ENCODE data around the gene CCDC146.
A peak's percentile ranks its signal among the peaks of the same experiment; 100 is the strongest.

CCDC146 gene

GRCh38 chr7:77248154-77248553 is 125.7 kb downstream of the CCDC146 start:
- no peak overlapping the region for H3K4me3 ChIP-seq (ENCODE audit: low read depth, low read length)
- TF ChIP-seq CTCF (conservative IDR thresholded peaks at IDR 0.05; ENCODE audit: low read depth, low read length) = no peak

GRCh38 chr7:77252506-77252905 is 130.1 kb downstream of the CCDC146 start:
- DNase-seq (ENCODE audit: low read depth) = no peak
- H3K4me3 ChIP-seq (ENCODE audit: low read depth, low read length) = no peak overlapping the region
- TF ChIP-seq CTCF (conservative IDR thresholded peaks at IDR 0.05; ENCODE audit: low read depth, low read length) = no peak

More at GRCh38 chr7:77248154-77248553, 125.7 kb downstream of the CCDC146 start:
- DNase-seq (ENCODE audit: low read depth) = no peak

- DNase-seq (ENCODE audit: low read depth) = peak; percentile 51
- no peak for TF ChIP-seq CTCF (conservative IDR thresholded peaks at IDR 0.05; ENCODE audit: low read depth, low read length)
- H3K4me3 ChIP-seq (ENCODE audit: low read depth, low read length) = no peak overlapping the region
Observed at GRCh38 chr7:77253151-77253550, 130.7 kb downstream of the CCDC146 start.

- no peak for TF ChIP-seq CTCF (conservative IDR thresholded peaks at IDR 0.05; ENCODE audit: low read depth, low read length)
- no peak overlapping the region for H3K4me3 ChIP-seq (ENCODE audit: low read depth, low read length)
- no peak for DNase-seq (ENCODE audit: low read depth)
Observed at GRCh38 chr7:77254429-77254828, 132.0 kb downstream of the CCDC146 start.

GRCh38 chr7:77254915-77255314 is 132.5 kb downstream of the CCDC146 start:
- no peak overlapping the region for H3K4me3 ChIP-seq (ENCODE audit: low read depth, low read length)
- no peak for TF ChIP-seq CTCF (conservative IDR thresholded peaks at IDR 0.05; ENCODE audit: low read depth, low read length)
- DNase-seq (ENCODE audit: low read depth) = no peak

- TF ChIP-seq CTCF (conservative IDR thresholded peaks at IDR 0.05; ENCODE audit: low read depth, low read length) = no peak
- no peak overlapping the region for H3K4me3 ChIP-seq (ENCODE audit: low read depth, low read length)
Observed at GRCh38 chr7:77258014-77258413, 135.6 kb downstream of the CCDC146 start.

GRCh38 chr7:77258593-77258992 is 136.2 kb downstream of the CCDC146 start:
- no peak for TF ChIP-seq CTCF (conservative IDR thresholded peaks at IDR 0.05; ENCODE audit: low read depth, low read length)
- no peak overlapping the region for H3K4me3 ChIP-seq (ENCODE audit: low read depth, low read length)
- DNase-seq (ENCODE audit: low read depth) = no peak

More at GRCh38 chr7:77258014-77258413, 135.6 kb downstream of the CCDC146 start:
- DNase-seq (ENCODE audit: low read depth) = peak; percentile 56

Measured in choroid plexus epithelial cell (primary cell).